Measurements from ENCODE around the gene CYTH2.

DNA sequence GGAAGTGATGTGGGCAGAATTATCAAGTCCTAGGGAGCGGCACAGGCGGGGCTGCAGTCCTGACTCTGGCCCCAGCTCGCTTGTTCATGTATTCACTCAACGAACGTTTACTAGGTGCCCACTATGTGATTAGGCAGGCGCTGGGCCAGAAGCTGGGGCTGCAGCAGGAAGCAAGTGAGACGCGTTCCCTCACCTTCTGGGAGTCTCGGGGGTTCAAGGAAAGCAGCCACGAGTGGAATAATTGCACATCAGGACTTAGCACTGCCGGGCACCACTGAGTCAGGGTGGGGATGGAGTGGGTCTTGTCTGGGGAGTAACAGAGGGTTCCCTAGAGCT is 44.9 kb downstream of the CYTH2 start:
- TF ChIP-seq, protein P1, sequence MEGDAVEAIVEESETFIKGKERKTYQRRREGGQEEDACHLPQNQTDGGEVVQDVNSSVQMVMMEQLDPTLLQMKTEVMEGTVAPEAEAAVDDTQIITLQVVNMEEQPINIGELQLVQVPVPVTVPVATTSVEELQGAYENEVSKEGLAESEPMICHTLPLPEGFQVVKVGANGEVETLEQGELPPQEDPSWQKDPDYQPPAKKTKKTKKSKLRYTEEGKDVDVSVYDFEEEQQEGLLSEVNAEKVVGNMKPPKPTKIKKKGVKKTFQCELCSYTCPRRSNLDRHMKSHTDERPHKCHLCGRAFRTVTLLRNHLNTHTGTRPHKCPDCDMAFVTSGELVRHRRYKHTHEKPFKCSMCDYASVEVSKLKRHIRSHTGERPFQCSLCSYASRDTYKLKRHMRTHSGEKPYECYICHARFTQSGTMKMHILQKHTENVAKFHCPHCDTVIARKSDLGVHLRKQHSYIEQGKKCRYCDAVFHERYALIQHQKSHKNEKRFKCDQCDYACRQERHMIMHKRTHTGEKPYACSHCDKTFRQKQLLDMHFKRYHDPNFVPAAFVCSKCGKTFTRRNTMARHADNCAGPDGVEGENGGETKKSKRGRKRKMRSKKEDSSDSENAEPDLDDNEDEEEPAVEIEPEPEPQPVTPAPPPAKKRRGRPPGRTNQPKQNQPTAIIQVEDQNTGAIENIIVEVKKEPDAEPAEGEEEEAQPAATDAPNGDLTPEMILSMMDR (IDR thresholded peaks at IDR 0.05; ENCODE audit: insufficient read depth, low read length, poor library complexity, severe bottlenecking): no peak
- no peak for TF ChIP-seq EZH2phosphoT487 (conservative IDR thresholded peaks at IDR 0.05; ENCODE audit: low read length)
